H9 (cell line): Measurements from ENCODE around the gene ZCCHC3. TPM values are rescaled to one million over a fixed set of nuclear protein-coding genes. Genes with fewer than 3 reads are reported as not detected.

Experiments
- DNase-seq: peaks from one replicate; pipeline ENCODE4 v3.0.0-alpha.2; 2017
- H2AFZ ChIP-seq: one replicate; pipeline ENCODE4 v1.6.1; 2013; ENCODE audit warnings: mild to moderate bottlenecking, low read length, control low read depth, moderate library complexity
- H2AK5ac ChIP-seq: 2 replicates; pipeline ENCODE4 v1.6.1; 2013; ENCODE audit warnings: low read length, control low read depth, mixed read lengths; ENCODE audit not compliant: insufficient read length
- H2BK120ac ChIP-seq: one replicate; pipeline ENCODE4 v1.6.1; 2013; ENCODE audit warnings: low read depth, mild to moderate bottlenecking, low read length, control low read depth, inconsistent platforms; ENCODE audit not compliant: poor library complexity, severe bottlenecking
- H2BK12ac ChIP-seq: 2 replicates; pipeline ENCODE4 v1.6.1; 2013; ENCODE audit warnings: low read length, control low read depth, mixed read lengths, low read depth; ENCODE audit not compliant: insufficient read length
- H2BK15ac ChIP-seq: 2 replicates; pipeline ENCODE4 v1.6.1; 2013; ENCODE audit warnings: low read depth, low read length, control low read depth
- H2BK20ac ChIP-seq: one replicate; pipeline ENCODE4 v1.6.1; 2013; ENCODE audit warnings: low read depth, mild to moderate bottlenecking, low read length, control low read depth, inconsistent platforms; ENCODE audit not compliant: poor library complexity, severe bottlenecking
- H2BK5ac ChIP-seq: 2 replicates; pipeline ENCODE4 v1.6.1; 2013; ENCODE audit warnings: low read length, control low read depth, mixed read lengths; ENCODE audit not compliant: insufficient read length
- H3K14ac ChIP-seq: 2 replicates; pipeline ENCODE4 v1.6.1; 2013; ENCODE audit warnings: low read length, control low read depth; ENCODE audit not compliant: insufficient read depth
- H3K18ac ChIP-seq: 2 replicates; pipeline ENCODE4 v1.6.1; 2013; ENCODE audit warnings: low read depth, mild to moderate bottlenecking, mixed read lengths, low read length, control low read depth; ENCODE audit not compliant: insufficient read length
- H3K23ac ChIP-seq: 2 replicates; pipeline ENCODE4 v1.6.1; 2013; ENCODE audit warnings: low read length, control low read depth, mixed read lengths, low read depth; ENCODE audit not compliant: insufficient read length
- H3K23me2 ChIP-seq: 2 replicates; pipeline ENCODE4 v1.6.1; 2013; ENCODE audit warnings: low read depth, mild to moderate bottlenecking, mixed read lengths, low read length, control low read depth; ENCODE audit not compliant: insufficient read length, poor library complexity, severe bottlenecking
- H3K27ac ChIP-seq: 2 replicates; pipeline ENCODE4 v1.5.1; 2013; ENCODE audit warnings: low read length, control low read depth, mixed read lengths, low read depth; ENCODE audit not compliant: insufficient read length
- H3K27me3 ChIP-seq: 2 replicates; pipeline ENCODE4 v1.6.1; 2013; ENCODE audit warnings: low read length, control low read depth, inconsistent platforms; ENCODE audit not compliant: insufficient read depth
- H3K4ac ChIP-seq: 2 replicates; pipeline ENCODE4 v1.6.1; 2013; ENCODE audit warnings: low read depth, mild to moderate bottlenecking, control low read depth, inconsistent platforms, low read length, moderate library complexity
- H3K4me1 ChIP-seq: 2 replicates; pipeline ENCODE4 v1.6.1; 2013; ENCODE audit warnings: low read length, control low read depth, inconsistent platforms; ENCODE audit not compliant: insufficient read depth
- H3K4me2 ChIP-seq: 2 replicates; pipeline ENCODE4 v1.6.1; 2013; ENCODE audit warnings: low read length, control low read depth, mixed read lengths; ENCODE audit not compliant: insufficient read length, insufficient read depth
- H3K56ac ChIP-seq: 2 replicates; pipeline ENCODE4 v1.6.1; 2013; ENCODE audit warnings: low read depth, mild to moderate bottlenecking, mixed read lengths, low read length, control low read depth; ENCODE audit not compliant: insufficient read length
- H3K79me1 ChIP-seq: 2 replicates; pipeline ENCODE4 v1.6.1; 2013; ENCODE audit warnings: low read depth, mild to moderate bottlenecking, moderate library complexity, low read length, control low read depth, inconsistent platforms; ENCODE audit not compliant: insufficient read depth, poor library complexity, severe bottlenecking
- H3K79me2 ChIP-seq: 2 replicates; pipeline ENCODE4 v1.6.1; 2013; ENCODE audit warnings: low read length, control low read depth, inconsistent platforms; ENCODE audit not compliant: insufficient read depth
- H3K9ac ChIP-seq: 2 replicates; pipeline ENCODE4 v1.6.1; 2013; ENCODE audit warnings: low read length, control low read depth, mixed read lengths; ENCODE audit not compliant: insufficient read length; ENCODE audit errors: extremely low read depth
- H3K9me3 ChIP-seq: one replicate; pipeline ENCODE4 v1.6.1; 2013; ENCODE audit warnings: low read depth, low read length, inconsistent platforms; ENCODE audit not compliant: control insufficient read depth
- H3T11ph ChIP-seq: one replicate; pipeline ENCODE4 v1.6.1; 2013; ENCODE audit warnings: mild to moderate bottlenecking, low read length, control low read depth, inconsistent platforms
- H4K20me1 ChIP-seq: one replicate; pipeline ENCODE4 v1.6.1; 2013; ENCODE audit not compliant: control insufficient read depth, insufficient read length, insufficient read depth
- H4K5ac ChIP-seq: 2 replicates; pipeline ENCODE4 v1.6.1; 2013; ENCODE audit warnings: low read depth, mild to moderate bottlenecking, mixed read lengths, low read length, control low read depth; ENCODE audit not compliant: insufficient read length
- H4K8ac ChIP-seq: replicated peaks from 2 replicates; pipeline ENCODE4 v1.6.1; 2013; ENCODE audit warnings: low read length, control low read depth, mixed read lengths, low read depth; ENCODE audit not compliant: insufficient read length
- H4K91ac ChIP-seq: 2 replicates; pipeline ENCODE4 v1.6.1; 2013; ENCODE audit warnings: low read depth, mild to moderate bottlenecking, moderate library complexity, mixed read lengths, low read length, control low read depth; ENCODE audit not compliant: insufficient read length
- H3K27ac Mint-ChIP-seq, 3 experiments: 2 replicates in 2 of 3; 3 replicates in 1 of 3; pipeline ENCODE4 v1.8.0; 2020 to 2021; ENCODE audit warnings: mixed read lengths in 3 of 3, mild to moderate bottlenecking in 1 of 3, moderate library complexity in 1 of 3
- H3K27me3 Mint-ChIP-seq: 2 replicates; pipeline ENCODE4 v1.8.0; 2021; ENCODE audit warnings: low read depth, mild to moderate bottlenecking, moderate library complexity, mixed read lengths
- H3K36me3 Mint-ChIP-seq, 3 experiments: 2 replicates in 2 of 3; 3 replicates in 1 of 3; pipeline ENCODE4 v1.8.0; 2020 to 2021; ENCODE audit warnings: low read depth in 3 of 3, mixed read lengths in 3 of 3; ENCODE audit not compliant: insufficient read depth in 1 of 3
- H3K4me1 Mint-ChIP-seq, 2 experiments: 2 replicates each; pipeline ENCODE4 v1.8.0; 2020; ENCODE audit warnings: mixed read lengths in 2 of 2
- H3K4me3 Mint-ChIP-seq, 2 experiments: 2 replicates in 1 of 2; 3 replicates in 1 of 2; pipeline ENCODE4 v1.8.0; 2020 to 2021; ENCODE audit warnings: mild to moderate bottlenecking in 2 of 2, mixed read lengths in 2 of 2, moderate library complexity in 1 of 2
- H3K9me3 Mint-ChIP-seq, 2 experiments: 2 replicates in 1 of 2; 3 replicates in 1 of 2; pipeline ENCODE4 v1.8.0; 2020; ENCODE audit warnings: mild to moderate bottlenecking in 2 of 2, mixed read lengths in 2 of 2, moderate library complexity in 1 of 2
- WGBS: extraction: QIAGEN DNeasy Blood & Tissue Kit; methylation state at CpG from one replicate; pipeline ENCODE4 v1.1.7; 2013; ENCODE audit warnings: missing lambda C conversion rate, low lambda C conversion rate, mixed read lengths; ENCODE audit not compliant: insufficient read length; ENCODE audit errors: extremely low coverage; 5-methylcytosine and 5-hydroxymethylcytosine counted together
- total RNA-seq: library from RNA; stranded (reverse); gene quantifications from 2 replicates; pipeline ENCODE4 v1.2.1, GENCODE V29; 2021
- TF ChIP-seq, protein P1 (sequence below): fragments of 200-600 bp; sonication (generic); conservative IDR thresholded peaks from 3 replicates; pipeline ENCODE4 v1.8.0; 2021; ENCODE audit warnings: antibody characterized with exemption, mild to moderate bottlenecking

The ZCCHC3 gene
- total RNA-seq, 1 experiment from 2014 or later: 41.3 TPM

DNA sequence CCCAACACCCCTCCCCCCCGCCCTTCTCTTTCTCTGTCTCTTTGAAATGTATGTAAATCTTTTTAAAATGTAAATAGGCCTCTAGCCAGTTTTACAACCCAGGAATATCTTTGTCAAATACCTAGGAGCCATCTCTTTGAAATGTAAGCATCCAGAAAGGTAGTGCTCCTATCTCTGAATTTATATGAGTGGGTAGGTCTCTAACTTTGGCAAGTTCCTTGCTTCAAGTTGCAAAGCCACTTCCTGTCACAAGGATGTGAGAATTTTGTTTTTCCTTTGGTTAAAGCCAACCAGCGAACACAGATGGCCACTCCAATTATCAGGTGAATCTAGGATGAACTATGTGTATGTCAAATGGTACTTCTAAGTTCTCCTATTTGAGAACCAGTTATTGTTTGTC lies 46.0 kb upstream of the ZCCHC3 start:
- DNase-seq: no peak
- Histone ChIP-seq H3K56ac (no peak overlapping the region), H3K18ac (no peak overlapping the region), H3K9me3 (peaks cover 4% of the 10 kb centered on the region), H4K5ac (no peak overlapping the region), H2BK120ac (no peak overlapping the region), H3K27ac (no peak overlapping the region), H3K9ac (no peak overlapping the region), H4K8ac (no peak overlapping the region), H3K14ac (no peak overlapping the region), H3K23me2 (no peaks in the 10 kb centered on the region), H3K4me1 (no peaks in the 10 kb centered on the region), H2BK15ac (no peak overlapping the region), H3K27me3 (peaks cover 42% of the 10 kb centered on the region), H3K4me2 (no peak overlapping the region), H2BK5ac (no peak overlapping the region), H3T11ph (no peak overlapping the region), H2BK20ac (no peak overlapping the region), H3K79me2 (no peaks in the 10 kb centered on the region), H2AFZ (no peak overlapping the region), H4K20me1 (no peaks in the 10 kb centered on the region), H3K23ac (no peak overlapping the region), H3K79me1 (no peaks in the 10 kb centered on the region), H2BK12ac (no peak overlapping the region), H2AK5ac (no peak overlapping the region), H4K91ac (no peak overlapping the region), H3K4ac (no peak overlapping the region)
- no peak overlapping the region for H3K27ac Mint-ChIP-seq
- TF ChIP-seq, protein P1, sequence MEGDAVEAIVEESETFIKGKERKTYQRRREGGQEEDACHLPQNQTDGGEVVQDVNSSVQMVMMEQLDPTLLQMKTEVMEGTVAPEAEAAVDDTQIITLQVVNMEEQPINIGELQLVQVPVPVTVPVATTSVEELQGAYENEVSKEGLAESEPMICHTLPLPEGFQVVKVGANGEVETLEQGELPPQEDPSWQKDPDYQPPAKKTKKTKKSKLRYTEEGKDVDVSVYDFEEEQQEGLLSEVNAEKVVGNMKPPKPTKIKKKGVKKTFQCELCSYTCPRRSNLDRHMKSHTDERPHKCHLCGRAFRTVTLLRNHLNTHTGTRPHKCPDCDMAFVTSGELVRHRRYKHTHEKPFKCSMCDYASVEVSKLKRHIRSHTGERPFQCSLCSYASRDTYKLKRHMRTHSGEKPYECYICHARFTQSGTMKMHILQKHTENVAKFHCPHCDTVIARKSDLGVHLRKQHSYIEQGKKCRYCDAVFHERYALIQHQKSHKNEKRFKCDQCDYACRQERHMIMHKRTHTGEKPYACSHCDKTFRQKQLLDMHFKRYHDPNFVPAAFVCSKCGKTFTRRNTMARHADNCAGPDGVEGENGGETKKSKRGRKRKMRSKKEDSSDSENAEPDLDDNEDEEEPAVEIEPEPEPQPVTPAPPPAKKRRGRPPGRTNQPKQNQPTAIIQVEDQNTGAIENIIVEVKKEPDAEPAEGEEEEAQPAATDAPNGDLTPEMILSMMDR: no peak
- no CpG with 5 or more reads among the region's 2 CpGs for WGBS
- no peaks in the 10 kb centered on the region; a peak in 1 of 7 replicates for H3K36me3 Mint-ChIP-seq
- H3K4me1 Mint-ChIP-seq: peaks cover 11 to 12% of the 10 kb centered on the region in 2 experiments
- H3K4me3 Mint-ChIP-seq: no peak overlapping the region
- H3K9me3 Mint-ChIP-seq: peaks cover 13 to 16% of the 10 kb centered on the region in 2 experiments; a peak in 4 of 5 replicates
- peaks cover 93% of the 10 kb centered on the region for H3K27me3 Mint-ChIP-seq
